Smooth muscle cell (in vitro differentiated cells): Measurements from ENCODE around the gene ZBTB40. TPM values are rescaled to one million over a fixed set of nuclear protein-coding genes. Genes with fewer than 3 reads are reported as not detected.

Experiments used
- DNase-seq: peaks from one replicate; lab custom pipeline; 2025; ENCODE audit not compliant: unreplicated experiment; lab: John Stamatoyannopoulos, UW
- H2AFZ ChIP-seq: fragments of 200-600 bp; sonication (generic); 2 replicates; pipeline ENCODE4 v1.6.0; 2016; ENCODE audit warnings: antibody characterized with exemption, low read depth, mild to moderate bottlenecking
- H3F3A ChIP-seq: fragments of 200-600 bp; sonication (generic); 2 replicates; pipeline ENCODE4 v1.6.0; 2017; ENCODE audit warnings: antibody characterized with exemption, low read depth
- H3K27ac ChIP-seq: fragments of 200-600 bp; sonication (generic); 2 replicates; pipeline ENCODE4 v1.5.1; 2016; ENCODE audit warnings: low read depth, mild to moderate bottlenecking
- H3K27me3 ChIP-seq: fragments of 200-600 bp; sonication (generic); 2 replicates; pipeline ENCODE4 v1.6.1; 2016; ENCODE audit warnings: low read depth, mild to moderate bottlenecking
- H3K36me3 ChIP-seq: fragments of 200-600 bp; sonication (generic); 2 replicates; pipeline ENCODE4 v1.5.1; 2016; ENCODE audit warnings: low read depth
- H3K4me1 ChIP-seq: fragments of 200-600 bp; sonication (generic); 2 replicates; pipeline ENCODE4 v1.5.1; 2016; ENCODE audit warnings: low read depth
- H3K4me2 ChIP-seq: fragments of 200-600 bp; sonication (generic); 2 replicates; pipeline ENCODE4 v1.6.0; 2016; ENCODE audit warnings: mild to moderate bottlenecking
- H3K4me3 ChIP-seq: fragments of 200-600 bp; sonication (generic); 2 replicates; pipeline ENCODE4 v1.5.1; 2016; ENCODE audit warnings: mild to moderate bottlenecking
- H3K79me2 ChIP-seq: fragments of 200-600 bp; sonication (generic); 2 replicates; pipeline ENCODE4 v1.6.0; 2016; ENCODE audit warnings: low read depth, mild to moderate bottlenecking
- H3K9ac ChIP-seq: fragments of 200-600 bp; sonication (generic); 2 replicates; pipeline ENCODE4 v1.6.0; 2016; ENCODE audit warnings: low read depth
- H3K9me3 ChIP-seq: fragments of 200-600 bp; sonication (generic); replicated peaks from 2 replicates; pipeline ENCODE4 v1.5.1; 2016; ENCODE audit warnings: low read depth
- H4K20me1 ChIP-seq: fragments of 200-600 bp; sonication (generic); 2 replicates; pipeline ENCODE4 v1.6.0; 2016; ENCODE audit warnings: low read depth
- WGBS: methylation state at CpG from one replicate; pipeline ENCODE4 v1.1.7; 2016; ENCODE audit warnings: low lambda C conversion rate; 5-methylcytosine and 5-hydroxymethylcytosine counted together
- polyA plus RNA-seq: library from polyadenylated mRNA; unstranded; fragments of >200 nt; fragmentation: Nextera tagmentation; extraction: Ambion mirVana; gene quantifications from 2 replicates; pipeline ENCODE4 v1.2.1, GENCODE V29; 2016
- total RNA-seq: library from RNA; depleted of rRNA; stranded (reverse); fragments of >200 nt; gene quantifications from 2 replicates; pipeline ENCODE4 v1.2.3, GENCODE V29; 2014
- TF ChIP-seq, protein P1 (sequence below): fragments of 200-600 bp; sonication (generic); IDR thresholded peaks from 2 replicates; pipeline ENCODE4 v1.5.1; 2017; ENCODE audit warnings: borderline replicate concordance, mild to moderate bottlenecking, antibody characterized with exemption; ENCODE audit not compliant: insufficient read depth, poor library complexity, severe bottlenecking

Gene ZBTB40
- total and polyA plus RNA-seq, 2 experiments from 2014 or later, result 4.1 to 14.6 TPM

DNA sequence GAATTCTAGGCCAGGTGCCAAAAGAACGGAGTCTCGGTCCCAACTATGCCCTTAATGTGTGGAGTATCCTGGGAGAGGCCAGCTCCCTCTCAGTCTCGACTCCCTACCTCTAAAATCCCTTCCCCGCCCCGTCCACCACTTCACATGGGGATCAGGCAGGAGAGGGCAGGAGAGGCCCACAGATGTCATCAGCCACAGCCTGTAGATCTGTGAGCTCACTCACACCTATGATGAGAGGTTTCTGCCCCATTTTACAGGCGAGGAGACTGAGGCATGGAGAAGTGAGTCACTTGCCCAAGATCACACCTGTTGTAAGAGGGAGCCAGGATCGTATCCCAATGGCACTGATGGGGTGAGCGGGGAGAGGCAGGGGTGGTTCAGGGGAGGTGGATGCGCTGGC, 91.2 kb downstream of the ZBTB40 start:
- Histone ChIP-seq H3F3A (no peaks in the 10 kb centered on the region), H3K4me2 (no peak overlapping the region), H3K9me3 (no peaks in the 10 kb centered on the region), H4K20me1 (no peaks in the 10 kb centered on the region), H3K4me1 (no peaks in the 10 kb centered on the region), H3K36me3 (no peaks in the 10 kb centered on the region), H2AFZ (no peak overlapping the region), H3K79me2 (no peaks in the 10 kb centered on the region), H3K4me3 (no peak overlapping the region), H3K27me3 (peaks cover 33% of the 10 kb centered on the region), H3K27ac (no peak overlapping the region), H3K9ac (no peak overlapping the region)
- WGBS, result 89% methylated on average over 8 of the region's 9 CpGs
- TF ChIP-seq, protein P1, sequence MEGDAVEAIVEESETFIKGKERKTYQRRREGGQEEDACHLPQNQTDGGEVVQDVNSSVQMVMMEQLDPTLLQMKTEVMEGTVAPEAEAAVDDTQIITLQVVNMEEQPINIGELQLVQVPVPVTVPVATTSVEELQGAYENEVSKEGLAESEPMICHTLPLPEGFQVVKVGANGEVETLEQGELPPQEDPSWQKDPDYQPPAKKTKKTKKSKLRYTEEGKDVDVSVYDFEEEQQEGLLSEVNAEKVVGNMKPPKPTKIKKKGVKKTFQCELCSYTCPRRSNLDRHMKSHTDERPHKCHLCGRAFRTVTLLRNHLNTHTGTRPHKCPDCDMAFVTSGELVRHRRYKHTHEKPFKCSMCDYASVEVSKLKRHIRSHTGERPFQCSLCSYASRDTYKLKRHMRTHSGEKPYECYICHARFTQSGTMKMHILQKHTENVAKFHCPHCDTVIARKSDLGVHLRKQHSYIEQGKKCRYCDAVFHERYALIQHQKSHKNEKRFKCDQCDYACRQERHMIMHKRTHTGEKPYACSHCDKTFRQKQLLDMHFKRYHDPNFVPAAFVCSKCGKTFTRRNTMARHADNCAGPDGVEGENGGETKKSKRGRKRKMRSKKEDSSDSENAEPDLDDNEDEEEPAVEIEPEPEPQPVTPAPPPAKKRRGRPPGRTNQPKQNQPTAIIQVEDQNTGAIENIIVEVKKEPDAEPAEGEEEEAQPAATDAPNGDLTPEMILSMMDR, result no peak
- no peak for DNase-seq

DNA sequence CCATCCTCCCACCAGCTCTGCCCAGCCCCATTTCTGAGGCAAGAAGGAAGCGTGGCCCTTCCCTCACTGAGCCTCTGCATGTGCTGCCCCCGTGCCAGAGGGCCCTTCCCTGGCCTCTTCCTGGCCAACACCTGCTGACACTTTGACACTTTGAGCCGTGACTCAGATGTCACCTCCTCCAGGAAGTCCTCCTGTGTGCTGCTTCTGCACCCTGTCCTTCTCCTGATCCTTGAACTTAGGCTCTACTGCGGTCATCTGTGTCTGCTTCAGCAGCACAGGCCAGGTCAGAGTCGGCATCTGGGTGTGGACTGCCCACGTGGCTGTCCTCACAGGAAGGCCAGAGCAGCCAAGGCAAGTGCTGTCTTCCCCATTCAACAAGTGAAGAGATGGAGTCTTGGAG, 92.0 kb downstream of the ZBTB40 start:
- Histone ChIP-seq H3K36me3 (no peaks in the 10 kb centered on the region), H3K9me3 (no peaks in the 10 kb centered on the region), H4K20me1 (no peaks in the 10 kb centered on the region), H3F3A (no peaks in the 10 kb centered on the region), H3K9ac (no peak overlapping the region), H3K27ac (no peak overlapping the region), H3K4me2 (no peak overlapping the region), H2AFZ (no peak overlapping the region), H3K27me3 (peaks cover 41% of the 10 kb centered on the region), H3K4me1 (no peaks in the 10 kb centered on the region), H3K79me2 (no peaks in the 10 kb centered on the region), H3K4me3 (no peak overlapping the region)
- TF ChIP-seq, protein P1, result no peak
- WGBS, result 88% methylated on average over 6 of the region's 6 CpGs
- DNase-seq, result no peak

DNA sequence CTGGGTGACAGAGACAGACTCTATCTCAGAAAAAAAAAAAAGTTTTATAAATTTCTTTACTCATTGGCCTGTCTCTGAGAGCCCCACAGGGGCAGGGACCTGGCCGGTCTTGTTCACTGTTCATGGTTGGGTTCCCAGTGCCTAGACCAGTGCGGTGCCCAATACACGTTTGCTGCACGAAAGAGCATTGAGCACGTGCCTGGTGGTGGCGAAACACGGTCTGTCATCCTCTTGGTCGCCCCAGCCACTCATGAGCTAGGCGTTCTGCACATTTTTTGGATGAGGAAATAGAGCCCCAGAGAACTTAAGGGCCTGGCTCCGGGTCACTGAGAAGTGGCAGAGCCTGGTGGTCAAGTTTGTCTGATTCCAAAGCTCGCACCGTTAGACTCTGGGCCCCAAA, 93.0 kb downstream of the ZBTB40 start:
- Histone ChIP-seq H3K9me3 (no peaks in the 10 kb centered on the region), H3K27ac (no peak overlapping the region), H3F3A (no peaks in the 10 kb centered on the region), H3K27me3 (peaks cover 41% of the 10 kb centered on the region), H3K79me2 (no peaks in the 10 kb centered on the region), H2AFZ (no peak overlapping the region), H3K4me1 (no peaks in the 10 kb centered on the region), H4K20me1 (no peaks in the 10 kb centered on the region), H3K9ac (no peak overlapping the region), H3K4me2 (no peak overlapping the region), H3K4me3 (no peak overlapping the region), H3K36me3 (no peaks in the 10 kb centered on the region)
- TF ChIP-seq, protein P1, result no peak
- 92% methylated on average over 12 of the region's 12 CpGs for WGBS
- no peak for DNase-seq

DNA sequence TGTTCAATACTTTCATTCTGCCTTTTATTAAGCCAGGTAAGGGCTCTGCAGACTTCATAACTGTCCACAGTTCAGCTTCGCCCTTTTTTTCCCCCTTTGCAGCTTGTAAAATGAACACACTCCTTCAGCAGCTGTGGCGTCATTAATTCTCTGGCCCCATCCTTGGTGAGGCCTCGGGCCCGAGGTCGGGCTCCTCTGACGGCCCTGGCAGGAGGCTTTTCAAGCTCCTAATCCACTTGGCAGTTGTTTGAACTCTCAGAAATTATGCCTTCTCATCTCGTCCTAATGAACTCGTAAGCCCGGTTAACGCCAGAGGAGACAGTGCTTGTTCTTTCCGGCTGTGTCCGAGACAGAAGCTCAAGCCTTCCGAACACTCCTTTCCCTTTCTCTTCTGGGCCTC, 93.5 kb downstream of the ZBTB40 start:
- no peak overlapping the region for H2AFZ ChIP-seq
- 83% methylated on average over 13 of the region's 13 CpGs for WGBS
- no peak overlapping the region for H3K27ac ChIP-seq
- H3K9me3 ChIP-seq, result no peaks in the 10 kb centered on the region
- H3K4me2 ChIP-seq, result no peak overlapping the region
- H3F3A ChIP-seq, result no peaks in the 10 kb centered on the region
- no peaks in the 10 kb centered on the region for H3K79me2 ChIP-seq
- no peaks in the 10 kb centered on the region for H4K20me1 ChIP-seq
- H3K4me3 ChIP-seq, result no peak overlapping the region
- H3K36me3 ChIP-seq, result no peaks in the 10 kb centered on the region
- TF ChIP-seq, protein P1, result no peak
- H3K27me3 ChIP-seq, result peaks cover 46% of the 10 kb centered on the region
- DNase-seq, result no peak
- H3K4me1 ChIP-seq, result no peaks in the 10 kb centered on the region
- no peak overlapping the region for H3K9ac ChIP-seq
